Measurements from ENCODE around the gene IRAK4.

The IRAK4 gene

DNA sequence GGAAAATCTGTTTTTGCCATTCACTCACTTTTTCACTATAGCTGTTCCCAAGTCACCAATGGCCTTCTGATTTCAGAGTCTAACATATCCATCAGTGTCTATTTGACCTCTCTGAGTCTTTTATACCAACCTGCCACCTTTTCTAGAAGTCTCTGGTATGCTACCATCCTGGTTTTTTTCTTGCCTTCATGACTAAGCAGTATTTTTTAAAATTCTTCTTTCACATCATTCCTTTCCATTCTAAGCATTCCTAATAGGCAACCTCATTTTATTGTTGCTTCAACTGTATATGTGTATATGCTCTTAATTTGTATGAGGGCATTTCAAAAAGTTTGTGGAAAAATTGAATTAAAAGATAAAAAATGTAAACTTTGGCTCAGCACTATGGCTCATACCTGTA, 5.0 kb downstream of the IRAK4 start:
- Histone ChIP-seq H3K14ac (ENCODE audit: low read length) (no peak overlapping the region), H2AFZ (ENCODE audit: insufficient read depth, low read length, poor library complexity) (no peak overlapping the region), H4K8ac (ENCODE audit: low read depth, low read length) (no peak overlapping the region), H3K9ac (ENCODE audit: low read length) (no peak overlapping the region), H3K4me3 (ENCODE audit: low read depth, low read length) (no peak overlapping the region), H3K79me2 (ENCODE audit: control insufficient read depth, insufficient read depth, low read length, poor library complexity) (peaks cover 3% of the 10 kb centered on the region), H4K12ac (ENCODE audit: low read depth, low read length) (no peak overlapping the region), H2BK5ac (ENCODE audit: low read depth, low read length, poor library complexity) (no peak overlapping the region), H3K4me1 (ENCODE audit: control insufficient read depth in 1 of 2, insufficient read depth in 2 of 2, low read length in 2 of 2) (peaks cover 0 to 2% of the 10 kb centered on the region in 2 experiments), H4K91ac (ENCODE audit: low read depth, low read length) (no peak overlapping the region), H2BK120ac (ENCODE audit: insufficient read depth, low read length, poor library complexity) (no peak overlapping the region), H3K4me2 (ENCODE audit: low read length) (no peak overlapping the region), H3K23ac (ENCODE audit: low read length) (no peak overlapping the region), H3K27ac (ENCODE audit: low read depth, low read length) (no peak overlapping the region), H3K27me3 (ENCODE audit: insufficient read depth, low read length) (no peaks in the 10 kb centered on the region), H3K36me3 (ENCODE audit: control insufficient read depth in 1 of 2, insufficient read depth in 2 of 2, low read length in 2 of 2) (no peaks in the 10 kb centered on the region), H3K18ac (ENCODE audit: low read length) (no peak overlapping the region), H2BK12ac (ENCODE audit: low read length) (no peak overlapping the region), H3K9me3 (ENCODE audit: insufficient read depth, low read depth, low read length) (no peaks in the 10 kb centered on the region), H2AK5ac (ENCODE audit: low read length) (no peak overlapping the region), H3K4ac (ENCODE audit: low read depth, low read length) (no peak overlapping the region), H3K79me1 (ENCODE audit: low read length) (peaks cover 4% of the 10 kb centered on the region)
- DNase-seq, result peak in 1 of 2 donors; percentile 28

- H3K4me3 ChIP-seq (ENCODE audit: low read depth, low read length), result no peak overlapping the region
- no peak overlapping the region for H2BK12ac ChIP-seq (ENCODE audit: low read length)
- no peak overlapping the region for H4K91ac ChIP-seq (ENCODE audit: low read depth, low read length)
- H3K18ac ChIP-seq (ENCODE audit: low read length), result no peak overlapping the region
- H3K79me1 ChIP-seq (ENCODE audit: low read length), result no peaks in the 10 kb centered on the region
- peaks cover 0 to 2% of the 10 kb centered on the region in 2 experiments for H3K4me1 ChIP-seq (ENCODE audit: control insufficient read depth in 1 of 2, insufficient read depth in 2 of 2, low read length in 2 of 2)
- H3K36me3 ChIP-seq (ENCODE audit: control insufficient read depth in 1 of 2, insufficient read depth in 2 of 2, low read length in 2 of 2), result no peaks in the 10 kb centered on the region
- H3K27me3 ChIP-seq (ENCODE audit: insufficient read depth, low read length), result no peaks in the 10 kb centered on the region
- H3K14ac ChIP-seq (ENCODE audit: low read length), result no peak overlapping the region
- H3K4ac ChIP-seq (ENCODE audit: low read depth, low read length), result no peak overlapping the region
- H3K79me2 ChIP-seq (ENCODE audit: control insufficient read depth, insufficient read depth, low read length, poor library complexity), result no peaks in the 10 kb centered on the region
- no peak overlapping the region for H3K9ac ChIP-seq (ENCODE audit: low read length)
- no peak overlapping the region for H2AK5ac ChIP-seq (ENCODE audit: low read length)
- H4K8ac ChIP-seq (ENCODE audit: low read depth, low read length), result no peak overlapping the region
- no peak overlapping the region for H3K27ac ChIP-seq (ENCODE audit: low read depth, low read length)
- no peak overlapping the region for H3K4me2 ChIP-seq (ENCODE audit: low read length)
- H2AFZ ChIP-seq (ENCODE audit: insufficient read depth, low read length, poor library complexity), result no peak overlapping the region
- H3K23ac ChIP-seq (ENCODE audit: low read length), result no peak overlapping the region
- no peaks in the 10 kb centered on the region for H3K9me3 ChIP-seq (ENCODE audit: insufficient read depth, low read depth, low read length)
- DNase-seq, result no peak
- no peak overlapping the region for H2BK120ac ChIP-seq (ENCODE audit: insufficient read depth, low read length, poor library complexity)
- no peak overlapping the region for H4K12ac ChIP-seq (ENCODE audit: low read depth, low read length)
- no peak overlapping the region for H2BK5ac ChIP-seq (ENCODE audit: low read depth, low read length, poor library complexity)
These were observed 5.8 kb downstream of the IRAK4 start for GRCh38 chr12:43764528-43764927.

DNA sequence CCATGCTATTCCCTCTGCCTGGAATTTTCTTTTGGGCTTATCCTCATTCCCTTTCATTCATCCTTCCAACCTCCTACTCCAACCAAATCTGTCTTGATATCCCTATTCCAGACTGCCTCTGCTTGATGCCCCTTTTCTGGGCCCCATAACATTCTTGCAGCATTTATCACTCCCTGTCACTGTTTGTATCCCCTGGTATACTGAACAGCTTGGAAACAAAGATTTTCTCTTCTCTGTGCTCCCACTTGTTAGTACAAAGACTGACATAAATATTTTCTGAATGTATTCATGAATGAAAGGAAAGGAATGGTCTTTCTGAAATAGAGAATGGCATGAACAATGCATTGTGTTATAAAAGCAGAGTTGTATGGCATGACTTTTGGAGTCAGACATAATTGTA, 7.5 kb downstream of the IRAK4 start:
- Histone ChIP-seq H3K9ac (ENCODE audit: low read length) (no peak overlapping the region), H3K23ac (ENCODE audit: low read length) (no peak overlapping the region), H3K4ac (ENCODE audit: low read depth, low read length) (no peak overlapping the region), H3K27ac (ENCODE audit: low read depth, low read length) (no peak overlapping the region), H2BK120ac (ENCODE audit: insufficient read depth, low read length, poor library complexity) (no peak overlapping the region), H3K4me3 (ENCODE audit: low read depth, low read length) (no peak overlapping the region), H4K91ac (ENCODE audit: low read depth, low read length) (no peak overlapping the region), H3K4me1 (ENCODE audit: control insufficient read depth in 1 of 2, insufficient read depth in 2 of 2, low read length in 2 of 2) (no peaks in the 10 kb centered on the region), H3K18ac (ENCODE audit: low read length) (no peak overlapping the region), H3K79me1 (ENCODE audit: low read length) (no peaks in the 10 kb centered on the region), H2BK5ac (ENCODE audit: low read depth, low read length, poor library complexity) (no peak overlapping the region), H3K4me2 (ENCODE audit: low read length) (peak overlapping the region; percentile 10), H4K8ac (ENCODE audit: low read depth, low read length) (no peak overlapping the region), H3K79me2 (ENCODE audit: control insufficient read depth, insufficient read depth, low read length, poor library complexity) (no peaks in the 10 kb centered on the region), H3K14ac (ENCODE audit: low read length) (no peak overlapping the region), H3K36me3 (ENCODE audit: control insufficient read depth in 1 of 2, insufficient read depth in 2 of 2, low read length in 2 of 2) (no peaks in the 10 kb centered on the region), H4K12ac (ENCODE audit: low read depth, low read length) (no peak overlapping the region), H3K27me3 (ENCODE audit: insufficient read depth, low read length) (no peaks in the 10 kb centered on the region), H3K9me3 (ENCODE audit: insufficient read depth, low read depth, low read length) (no peaks in the 10 kb centered on the region), H2AK5ac (ENCODE audit: low read length) (no peak overlapping the region), H2AFZ (ENCODE audit: insufficient read depth, low read length, poor library complexity) (no peak overlapping the region), H2BK12ac (ENCODE audit: low read length) (no peak overlapping the region)
- no peak for DNase-seq

DNA sequence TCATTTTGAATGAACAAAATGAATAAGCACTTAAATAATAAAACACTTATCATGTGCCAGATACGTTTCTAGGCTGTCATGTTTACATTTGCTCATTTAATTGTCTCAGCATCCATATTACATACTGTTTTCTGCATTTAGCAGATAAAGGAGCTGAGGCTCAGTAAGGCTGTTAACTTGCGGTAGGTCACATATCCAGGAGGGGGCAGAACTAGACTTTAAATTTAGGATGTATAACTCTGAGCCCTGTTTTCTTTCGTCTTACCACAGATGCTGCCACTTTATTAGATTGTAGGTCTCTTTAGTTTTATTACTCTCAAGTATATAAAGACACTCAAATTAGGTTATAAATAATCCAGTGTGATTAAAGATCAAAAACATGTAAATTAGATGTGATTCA, 17.7 kb downstream of the IRAK4 start:
- H2AK5ac ChIP-seq (ENCODE audit: low read length), result no peak overlapping the region
- WGBS (ENCODE audit: extremely low coverage, insufficient coverage, insufficient read length), result no CpG with 5 or more reads among the region's 3 CpGs
- H2BK5ac ChIP-seq (ENCODE audit: low read depth, low read length, poor library complexity), result no peak overlapping the region
- H2AFZ ChIP-seq (ENCODE audit: insufficient read depth, low read length, poor library complexity), result no peak overlapping the region
- H4K12ac ChIP-seq (ENCODE audit: low read depth, low read length), result no peak overlapping the region
- no peak overlapping the region for H4K8ac ChIP-seq (ENCODE audit: low read depth, low read length)
- no peak overlapping the region for H3K9ac ChIP-seq (ENCODE audit: low read length)
- H3K4me2 ChIP-seq (ENCODE audit: low read length), result no peak overlapping the region
- H3K27ac ChIP-seq (ENCODE audit: low read depth, low read length), result no peak overlapping the region
- H3K9me3 ChIP-seq (ENCODE audit: insufficient read depth, low read depth, low read length), result no peaks in the 10 kb centered on the region
- H3K79me1 ChIP-seq (ENCODE audit: low read length), result no peaks in the 10 kb centered on the region
- no peaks in the 10 kb centered on the region for H3K4me1 ChIP-seq (ENCODE audit: control insufficient read depth in 1 of 2, insufficient read depth in 2 of 2, low read length in 2 of 2)
- H3K23ac ChIP-seq (ENCODE audit: low read length), result no peak overlapping the region
- no peaks in the 10 kb centered on the region for H3K27me3 ChIP-seq (ENCODE audit: insufficient read depth, low read length)
- no peak overlapping the region for H3K14ac ChIP-seq (ENCODE audit: low read length)
- no peak overlapping the region for H2BK120ac ChIP-seq (ENCODE audit: insufficient read depth, low read length, poor library complexity)
- no peak overlapping the region for H3K18ac ChIP-seq (ENCODE audit: low read length)
- no peak overlapping the region for H3K4ac ChIP-seq (ENCODE audit: low read depth, low read length)
- no peaks in the 10 kb centered on the region for H3K79me2 ChIP-seq (ENCODE audit: control insufficient read depth, insufficient read depth, low read length, poor library complexity)
- peaks cover 0 to 1% of the 10 kb centered on the region in 2 experiments for H3K36me3 ChIP-seq (ENCODE audit: control insufficient read depth in 1 of 2, insufficient read depth in 2 of 2, low read length in 2 of 2)
- no peak overlapping the region for H2BK12ac ChIP-seq (ENCODE audit: low read length)
- H4K91ac ChIP-seq (ENCODE audit: low read depth, low read length), result no peak overlapping the region
- DNase-seq, result peak; percentile 14 to 65
- H3K4me3 ChIP-seq (ENCODE audit: low read depth, low read length), result no peak overlapping the region
